Hepatocyte (in vitro differentiated cells): ENCODE results near the gene UCHL5.

Experiments
- CTCF ChIP-seq: fragments of 200-600 bp; sonication (generic); IDR thresholded peaks from 2 replicates; pipeline ENCODE4 v1.5.1; 2016; ENCODE audit warnings: antibody characterized with exemption, mild to moderate bottlenecking; ENCODE audit not compliant: poor library complexity
- EZH2 ChIP-seq: fragments of 200-600 bp; sonication (generic); IDR thresholded peaks from 2 replicates; pipeline ENCODE4 v1.6.1; 2016; ENCODE audit warnings: antibody characterized with exemption, mild to moderate bottlenecking, borderline replicate concordance

GRCh38 chr1:193058529-193059281 is 455 bp downstream of the UCHL5 start:
- TF ChIP-seq EZH2: no peak
- TF ChIP-seq CTCF: no peak
